HG02840 (cell line): ENCODE data around the gene ACTL8.

Experiments used
- ATAC-seq: cut with Tn5 transposase; IDR thresholded peaks from one replicate; pipeline ENCODE4 v1.9.1; 2021; ENCODE audit warnings: mild to moderate bottlenecking, moderate library complexity, moderate number of reproducible peaks; ENCODE audit not compliant: unreplicated experiment, low FRiP score

The ACTL8 gene

GRCh38 chr1:17798011-17798410, 42.9 kb downstream of the ACTL8 start:
- ATAC-seq = no peak

DNA sequence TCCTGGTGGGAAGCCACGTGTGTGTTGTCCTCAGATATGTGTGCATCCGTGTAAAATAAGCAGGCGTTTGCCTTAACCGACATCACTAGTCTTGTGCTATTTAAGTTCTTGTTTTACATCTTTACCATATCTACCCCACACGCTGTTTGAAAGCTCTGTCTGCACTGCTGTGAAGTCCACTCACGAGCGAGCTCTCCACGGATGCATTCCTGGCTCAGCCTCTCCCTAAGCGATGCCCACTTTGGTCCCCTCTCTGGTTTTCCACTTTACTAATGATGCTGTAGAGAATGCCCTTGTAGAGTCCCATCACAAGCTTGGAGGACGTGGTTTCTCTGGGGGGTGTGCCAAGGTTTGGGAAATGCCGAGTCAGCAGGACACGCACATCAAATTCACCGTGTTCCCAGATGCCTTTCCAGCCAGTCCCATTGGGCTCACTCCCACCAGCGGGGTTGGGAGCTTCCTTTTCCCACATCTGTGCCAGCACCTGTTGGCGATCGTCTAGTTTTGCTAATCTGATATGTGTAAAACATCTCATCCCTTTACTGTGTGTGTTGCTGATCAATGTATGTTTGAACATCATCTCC, 43.8 kb downstream of the ACTL8 start:
- ATAC-seq = no peak

GRCh38 chr1:17799642-17800041, 44.5 kb downstream of the ACTL8 start:
- ATAC-seq = no peak

GRCh38 chr1:17802164-17802563, 47.0 kb downstream of the ACTL8 start:
- ATAC-seq = no peak

GRCh38 chr1:17802945-17803344, 47.8 kb downstream of the ACTL8 start:
- no peak for ATAC-seq

- no peak for ATAC-seq
Measured at GRCh38 chr1:17805869-17806684, 50.9 kb downstream of the ACTL8 start.

DNA sequence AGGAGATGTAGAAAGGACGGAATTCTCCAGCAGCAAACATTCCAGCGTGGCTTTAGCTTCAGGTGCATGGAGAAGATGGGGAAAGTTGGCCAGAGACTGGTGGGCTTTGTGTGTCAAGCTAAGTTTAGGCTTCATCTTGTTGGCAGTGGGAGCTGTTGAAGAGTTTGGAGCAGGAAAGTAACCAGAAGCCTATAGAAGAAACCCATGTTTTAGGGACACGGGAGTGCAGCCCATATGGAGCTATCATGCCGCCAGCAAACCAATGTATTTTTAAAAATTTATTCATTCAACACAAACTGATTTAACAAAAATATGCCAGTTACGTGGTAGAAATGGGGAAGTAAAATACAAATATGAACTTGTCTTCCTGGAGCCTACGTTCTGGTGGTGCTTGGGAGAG, 53.7 kb downstream of the ACTL8 start:
- no peak for ATAC-seq

GRCh38 chr1:17810668-17811067, 55.5 kb downstream of the ACTL8 start:
- ATAC-seq = no peak

DNA sequence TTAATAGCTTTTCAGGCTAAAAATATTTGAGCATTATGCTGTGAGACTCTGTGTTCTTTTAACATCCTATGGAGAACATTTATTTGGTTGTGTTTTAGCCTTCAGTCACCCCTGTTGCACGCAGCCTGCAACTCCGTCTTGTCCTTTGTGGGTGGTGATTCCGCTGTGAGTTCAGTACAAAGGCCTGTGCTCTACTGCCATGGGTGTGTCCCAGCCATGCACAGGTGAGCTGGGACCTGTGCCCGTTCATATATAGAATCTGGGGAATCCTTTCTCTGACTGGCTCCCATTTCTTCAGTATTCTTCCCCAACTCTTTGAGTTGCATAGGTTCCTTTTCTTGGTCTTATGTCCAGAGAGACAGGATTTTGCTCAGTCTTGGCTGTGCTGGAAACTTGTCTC, 61.4 kb downstream of the ACTL8 start:
- ATAC-seq = no peak

DNA sequence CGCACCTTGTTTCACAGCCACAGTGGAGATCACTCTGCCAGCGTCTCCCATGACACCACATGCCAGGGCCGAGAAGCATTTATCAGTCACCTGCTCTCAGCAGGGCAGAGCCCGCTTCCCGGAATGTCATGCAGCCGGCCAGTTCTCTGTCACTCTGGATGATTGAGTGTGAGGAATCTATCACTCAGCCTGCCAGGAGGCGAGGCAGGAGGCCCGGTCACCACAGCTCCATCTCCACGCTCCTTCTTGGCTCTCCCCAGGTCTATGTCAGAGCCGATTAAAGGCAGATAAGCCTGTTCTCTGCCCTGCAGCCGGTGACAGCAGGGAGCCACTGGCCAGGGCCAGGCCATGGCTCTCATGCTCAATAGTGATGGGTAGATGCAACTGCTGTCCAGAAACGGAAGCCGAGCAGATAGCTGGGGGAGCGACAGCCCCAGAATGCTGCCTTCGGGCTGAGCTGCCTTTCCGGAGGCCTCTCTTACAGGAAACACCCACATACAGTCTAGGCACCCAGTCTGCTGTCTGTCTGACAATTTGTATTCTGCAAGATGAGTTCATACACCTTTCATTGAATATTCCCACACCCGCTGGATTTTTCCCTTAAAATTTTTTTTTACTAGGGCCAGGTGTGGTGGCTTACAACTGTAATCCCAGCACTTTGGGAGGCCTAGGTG, 64.1 kb downstream of the ACTL8 start:
- ATAC-seq = no peak

- ATAC-seq = no peak
Measured at GRCh38 chr1:17820198-17820597, 65.1 kb downstream of the ACTL8 start.

DNA sequence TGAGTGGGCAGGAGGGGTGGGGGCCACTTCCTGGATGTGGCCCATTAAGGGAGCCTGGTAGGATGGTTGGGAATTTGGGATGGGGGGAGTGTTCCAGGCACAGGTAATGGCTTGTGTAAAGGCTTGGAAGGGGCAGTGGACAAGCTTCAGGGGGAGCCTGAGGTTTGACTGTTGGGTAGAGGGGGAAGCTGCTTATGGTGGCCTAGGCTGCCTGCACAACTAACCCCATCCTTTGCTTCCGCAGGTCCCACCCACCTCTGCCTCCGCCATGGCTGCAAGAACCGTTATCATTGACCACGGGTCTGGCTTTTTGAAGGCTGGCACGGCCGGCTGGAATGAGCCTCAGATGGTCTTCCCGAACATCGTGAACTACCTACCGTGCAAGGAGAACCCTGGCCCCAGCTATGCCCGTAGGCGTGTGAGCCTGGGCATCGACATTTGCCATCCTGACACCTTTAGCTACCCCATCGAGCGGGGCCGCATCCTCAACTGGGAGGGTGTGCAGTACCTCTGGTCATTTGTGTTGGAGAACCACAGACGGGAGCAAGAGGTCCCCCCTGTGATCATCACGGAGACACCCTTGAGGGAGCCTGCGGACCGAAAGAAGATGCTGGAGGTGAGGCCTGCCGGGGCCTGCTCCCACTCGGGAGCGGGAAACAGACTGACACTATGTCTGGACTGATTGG, 67.8 kb downstream of the ACTL8 start:
- no peak for ATAC-seq

DNA sequence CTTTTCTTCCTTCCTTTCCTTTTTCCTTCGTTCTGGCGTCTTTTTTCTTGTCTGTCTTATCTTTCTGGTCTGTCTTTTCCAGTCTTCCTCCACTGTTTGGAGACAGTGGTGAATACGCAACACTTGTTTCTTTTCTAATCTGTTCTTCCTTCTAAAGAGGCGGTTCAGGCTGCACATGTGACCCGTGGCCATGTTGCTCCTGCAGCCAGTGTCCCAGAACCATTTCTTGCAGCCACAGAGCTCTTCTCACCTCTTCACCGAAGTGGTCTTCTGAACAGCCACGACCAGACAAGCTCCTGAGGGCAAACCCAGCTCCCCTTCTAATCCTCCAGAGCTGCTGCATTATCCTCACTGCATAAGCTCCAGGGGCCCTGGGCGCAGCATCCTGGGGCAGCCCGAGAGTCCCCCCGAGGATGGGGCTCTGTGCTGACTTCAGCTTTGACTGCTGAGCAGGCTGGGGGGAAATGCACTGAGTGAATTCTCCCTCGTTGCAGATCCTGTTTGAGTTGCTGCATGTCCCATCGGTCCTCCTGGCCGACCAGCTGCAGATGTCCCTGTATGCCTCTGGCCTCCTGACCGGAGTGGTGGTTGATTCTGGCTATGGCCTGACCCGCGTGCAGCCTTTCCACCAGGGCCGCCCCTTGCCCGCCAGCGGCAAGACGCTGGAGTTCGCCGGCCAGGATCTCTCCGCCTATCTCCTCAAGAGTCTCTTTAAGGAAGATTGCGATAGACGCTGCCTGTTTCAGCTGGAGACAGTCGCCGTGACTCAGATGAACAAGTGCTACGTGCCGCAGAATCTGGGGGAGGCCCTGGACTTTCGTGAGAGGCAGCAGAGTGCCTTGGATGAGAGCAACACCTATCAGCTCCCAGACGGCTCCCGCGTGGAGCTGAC, 70.4 kb downstream of the ACTL8 start:
- ATAC-seq = no peak

GRCh38 chr1:17826165-17826488, 71.0 kb downstream of the ACTL8 start:
- ATAC-seq = no peak

DNA sequence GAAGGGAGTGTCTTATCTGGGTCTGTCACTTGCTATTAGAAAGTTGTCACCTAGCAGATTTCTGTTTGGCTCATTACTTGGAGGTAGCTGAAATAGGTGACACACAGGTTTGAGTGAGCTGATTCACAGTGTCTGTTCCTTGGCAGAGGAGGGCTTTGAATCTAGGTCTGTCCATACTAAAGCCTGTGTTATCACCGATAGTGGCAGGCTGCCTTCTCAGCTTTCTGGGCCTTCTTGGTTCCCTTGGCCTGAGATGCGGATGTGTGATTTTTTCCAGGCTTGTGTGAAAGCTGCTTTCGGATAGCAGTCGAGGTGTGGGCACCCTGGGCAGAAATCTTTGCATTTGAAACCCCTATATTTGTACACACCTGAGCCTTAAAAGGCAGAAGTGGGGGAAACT, 73.9 kb downstream of the ACTL8 start:
- no peak for ATAC-seq

- no peak for ATAC-seq
Measured at GRCh38 chr1:17829579-17829978, 74.4 kb downstream of the ACTL8 start.

GRCh38 chr1:17831597-17831996, 76.5 kb downstream of the ACTL8 start:
- ATAC-seq = no peak

- ATAC-seq = no peak
Measured at GRCh38 chr1:17833661-17834501, 78.7 kb downstream of the ACTL8 start.

GRCh38 chr1:17834561-17835100, 79.5 kb downstream of the ACTL8 start:
- no peak for ATAC-seq
